ENCODE results near the gene LHX5. TPM values are rescaled to one million over a fixed set of nuclear protein-coding genes. Genes with fewer than 3 reads are reported as not detected.

The LHX5 gene
- total RNA-seq, 1 experiment from 2014 or later: not detected

GRCh38 chr12:113436993-113437728 is 34.5 kb downstream of the LHX5 start:
- ChIA-PET CTCF (no interaction called here), POLR2A (no interaction called here)
- Histone ChIP-seq H3K36me3 (ENCODE audit: control insufficient read depth, insufficient read depth, low read length) (no peaks in the 10 kb centered on the region), H3K9me3 (ENCODE audit: control insufficient read depth, insufficient read depth, low read depth, low read length) (no peaks in the 10 kb centered on the region), H3K27me3 (ENCODE audit: control insufficient read depth, insufficient read depth, low read length) (peaks cover 5% of the 10 kb centered on the region; the same call in 1 of the 2 replicates), H3K27ac (ENCODE audit: low read length) (no peak overlapping the region), H3K4me1 (ENCODE audit: control insufficient read depth, insufficient read depth, low read length) (no peaks in the 10 kb centered on the region), H3K4me3 (ENCODE audit: low read depth in 2 of 2, low read length in 2 of 2) (no peak overlapping the region)
- ATAC-seq: no peak
- no TSS peak for BruUV-seq (replicated peaks)
- intact Hi-C loops (cut with micrococcal nuclease; ENCODE audit: unreplicated experiment): loop anchor here (5.0 kb wide), 1 partner anchor 475 kb away; no protein-coding TSS in a partner anchor
- in situ Hi-C loops (cut with HindIII; ENCODE audit: low pct_unique_long_range_greater_than_20kb, low sequenced_read_pairs): no loop called here
- TF ChIP-seq SIN3A (IDR thresholded peaks at IDR 0.05; ENCODE audit: borderline replicate concordance, insufficient read depth, low read depth, low read length): no peak
- DNase-seq (ENCODE audit: low read depth, low spot score): no peak

DNA sequence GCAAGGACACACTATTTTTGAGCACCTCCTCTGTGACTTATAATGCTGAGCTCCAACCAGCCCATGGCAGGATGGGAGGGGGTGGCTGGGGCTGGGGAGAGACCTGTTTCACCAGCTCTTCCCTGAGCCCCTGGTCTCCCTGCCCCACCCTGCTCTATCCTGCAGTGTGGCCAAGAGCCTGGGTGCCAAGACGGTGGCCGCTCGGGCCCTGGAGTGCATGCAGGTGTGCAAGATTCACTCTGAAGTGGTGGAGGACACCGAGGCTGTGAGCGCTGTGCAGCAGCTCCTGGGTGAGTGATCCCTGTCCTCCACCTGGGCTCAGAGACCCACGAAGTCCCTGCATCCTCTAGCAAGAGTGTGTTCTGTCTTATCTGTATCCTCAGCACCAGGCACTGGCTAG is 35.1 kb downstream of the LHX5 start:
- no peak overlapping the region for H3K4me3 ChIP-seq (ENCODE audit: low read depth in 2 of 2, low read length in 2 of 2)
- BruUV-seq (replicated peaks): no TSS peak
- intact Hi-C loops (cut with micrococcal nuclease; ENCODE audit: unreplicated experiment): loop anchor here (5.0 kb wide), 1 partner anchor 476 kb away; no protein-coding TSS in a partner anchor
- ATAC-seq: no peak
- H3K27ac ChIP-seq (ENCODE audit: low read length): no peak overlapping the region
- H3K4me1 ChIP-seq (ENCODE audit: control insufficient read depth, insufficient read depth, low read length): no peaks in the 10 kb centered on the region
- CTCF ChIA-PET: no interaction called here
- POLR2A ChIA-PET: no interaction called here
- no peaks in the 10 kb centered on the region for H3K36me3 ChIP-seq (ENCODE audit: control insufficient read depth, insufficient read depth, low read length)
- no peak for DNase-seq (ENCODE audit: low read depth, low spot score)
- in situ Hi-C loops (cut with HindIII; ENCODE audit: low pct_unique_long_range_greater_than_20kb, low sequenced_read_pairs): no loop called here
- no peak for TF ChIP-seq POLR2AphosphoS5 (IDR thresholded peaks at IDR 0.05; ENCODE audit: low read depth, low read length)
- no peak for TF ChIP-seq SIN3A (IDR thresholded peaks at IDR 0.05; ENCODE audit: borderline replicate concordance, insufficient read depth, low read depth, low read length)
- no peak for TF ChIP-seq TCF7L2 (IDR thresholded peaks at IDR 0.05; ENCODE audit: low read depth, low read length)
- H3K27me3 ChIP-seq (ENCODE audit: control insufficient read depth, insufficient read depth, low read length): peaks cover 5% of the 10 kb centered on the region; the same call in 1 of the 2 replicates
- H3K9me3 ChIP-seq (ENCODE audit: control insufficient read depth, insufficient read depth, low read depth, low read length): no peaks in the 10 kb centered on the region

GRCh38 chr12:113435367-113435766 is 36.3 kb downstream of the LHX5 start:
- CTCF ChIA-PET: no interaction called here
- in situ Hi-C loops (cut with HindIII; ENCODE audit: low pct_unique_long_range_greater_than_20kb, low sequenced_read_pairs) (no loop called here), intact Hi-C loops (cut with micrococcal nuclease; ENCODE audit: unreplicated experiment) (loop anchor here (5.0 kb wide), 1 partner anchor 477 kb away; no protein-coding TSS in a partner anchor)
- no peak for ATAC-seq
- POLR2A ChIA-PET: interaction anchor here (0.6 kb wide), 1 partner anchor 250 kb away, joined by 7 read pairs; no protein-coding TSS in a partner anchor
- Histone ChIP-seq H3K4me1 (ENCODE audit: control insufficient read depth, insufficient read depth, low read length) (no peaks in the 10 kb centered on the region), H3K4me3 (ENCODE audit: low read depth in 2 of 2, low read length in 2 of 2) (no peak overlapping the region), H3K9me3 (ENCODE audit: control insufficient read depth, insufficient read depth, low read depth, low read length) (no peaks in the 10 kb centered on the region), H3K36me3 (ENCODE audit: control insufficient read depth, insufficient read depth, low read length) (no peaks in the 10 kb centered on the region), H3K27me3 (ENCODE audit: control insufficient read depth, insufficient read depth, low read length) (peaks cover 5% of the 10 kb centered on the region; the same call in 1 of the 2 replicates), H3K27ac (ENCODE audit: low read length) (no peak overlapping the region)
- BruUV-seq (replicated peaks): no TSS peak
- TF ChIP-seq POLR2AphosphoS5 (IDR thresholded peaks at IDR 0.05; ENCODE audit: low read depth, low read length): no peak
- no peak for TF ChIP-seq SIN3A (IDR thresholded peaks at IDR 0.05; ENCODE audit: borderline replicate concordance, insufficient read depth, low read depth, low read length)
- TF ChIP-seq TCF7L2 (IDR thresholded peaks at IDR 0.05; ENCODE audit: low read depth, low read length): no peak
- TF ChIP-seq REST (IDR thresholded peaks at IDR 0.05; ENCODE audit: insufficient read depth in 1 of 2, low read depth in 2 of 2, low read length in 1 of 2): no peak
- TF ChIP-seq, protein P1, sequence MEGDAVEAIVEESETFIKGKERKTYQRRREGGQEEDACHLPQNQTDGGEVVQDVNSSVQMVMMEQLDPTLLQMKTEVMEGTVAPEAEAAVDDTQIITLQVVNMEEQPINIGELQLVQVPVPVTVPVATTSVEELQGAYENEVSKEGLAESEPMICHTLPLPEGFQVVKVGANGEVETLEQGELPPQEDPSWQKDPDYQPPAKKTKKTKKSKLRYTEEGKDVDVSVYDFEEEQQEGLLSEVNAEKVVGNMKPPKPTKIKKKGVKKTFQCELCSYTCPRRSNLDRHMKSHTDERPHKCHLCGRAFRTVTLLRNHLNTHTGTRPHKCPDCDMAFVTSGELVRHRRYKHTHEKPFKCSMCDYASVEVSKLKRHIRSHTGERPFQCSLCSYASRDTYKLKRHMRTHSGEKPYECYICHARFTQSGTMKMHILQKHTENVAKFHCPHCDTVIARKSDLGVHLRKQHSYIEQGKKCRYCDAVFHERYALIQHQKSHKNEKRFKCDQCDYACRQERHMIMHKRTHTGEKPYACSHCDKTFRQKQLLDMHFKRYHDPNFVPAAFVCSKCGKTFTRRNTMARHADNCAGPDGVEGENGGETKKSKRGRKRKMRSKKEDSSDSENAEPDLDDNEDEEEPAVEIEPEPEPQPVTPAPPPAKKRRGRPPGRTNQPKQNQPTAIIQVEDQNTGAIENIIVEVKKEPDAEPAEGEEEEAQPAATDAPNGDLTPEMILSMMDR (IDR thresholded peaks at IDR 0.05): no peak
- DNase-seq (ENCODE audit: low read depth, low spot score): no peak

Measured in Panc1 (cell line).